Measurements from ENCODE around the gene DDX31.

DDX31 gene

GRCh38 chr9:132547436-132547835 lies 122.3 kb downstream of the DDX31 start:
- Mint-ChIP-seq H3K27ac (no peak overlapping the region), H3K9me3 (no peaks in the 10 kb centered on the region), H3K4me3 (no peak overlapping the region), H3K4me1 (peaks cover 7% of the 10 kb centered on the region), H3K27me3 (peaks cover 54% of the 10 kb centered on the region)
- ATAC-seq (no peak), DNase-seq (no peak)

- Mint-ChIP-seq H3K4me3 (no peak overlapping the region), H3K27me3 (peaks cover 54% of the 10 kb centered on the region), H3K9me3 (no peaks in the 10 kb centered on the region), H3K4me1 (peaks cover 7% of the 10 kb centered on the region), H3K27ac (no peak overlapping the region)
- DNase-seq (no peak), ATAC-seq (no peak)
Measured at GRCh38 chr9:132547052-132547431, 122.7 kb downstream of the DDX31 start.

GRCh38 chr9:132546148-132547051 lies 123.4 kb downstream of the DDX31 start:
- H3K27ac Mint-ChIP-seq, result no peak overlapping the region
- peaks cover 7% of the 10 kb centered on the region for H3K4me1 Mint-ChIP-seq
- H3K9me3 Mint-ChIP-seq, result no peaks in the 10 kb centered on the region
- peaks cover 50% of the 10 kb centered on the region for H3K27me3 Mint-ChIP-seq
- DNase-seq, result no peak
- ATAC-seq, result no peak
- H3K4me3 Mint-ChIP-seq, result peak overlapping the region; percentile 5 to 42

- Mint-ChIP-seq H3K27me3 (peaks cover 42% of the 10 kb centered on the region), H3K4me3 (no peak overlapping the region), H3K27ac (no peak overlapping the region), H3K9me3 (no peaks in the 10 kb centered on the region), H3K4me1 (peaks cover 7% of the 10 kb centered on the region)
- ATAC-seq, result no peak
- DNase-seq, result no peak
Measured at GRCh38 chr9:132545578-132545977, 124.2 kb downstream of the DDX31 start.

- Mint-ChIP-seq H3K27me3 (peaks cover 40% of the 10 kb centered on the region), H3K4me1 (peaks cover 7% of the 10 kb centered on the region), H3K4me3 (no peak overlapping the region), H3K27ac (no peak overlapping the region), H3K9me3 (no peaks in the 10 kb centered on the region)
- DNase-seq (no peak), ATAC-seq (no peak)
Measured at GRCh38 chr9:132543960-132544359, 125.8 kb downstream of the DDX31 start.

- H3K27ac Mint-ChIP-seq, result peak overlapping the region in 1 of 2 donors; percentile 30
- ATAC-seq, result no peak
- H3K9me3 Mint-ChIP-seq, result no peaks in the 10 kb centered on the region
- DNase-seq, result no peak
- H3K4me3 Mint-ChIP-seq, result no peak overlapping the region
- peaks cover 40% of the 10 kb centered on the region for H3K27me3 Mint-ChIP-seq
- H3K4me1 Mint-ChIP-seq, result peaks cover 7% of the 10 kb centered on the region
Measured at GRCh38 chr9:132543251-132543650, 126.5 kb downstream of the DDX31 start.

Data from stimulated activated naive CD8-positive, alpha-beta T cell treated with anti-CD3 and anti-CD28 coated beads, Interleukin-15, amount 100 ng/mL, for 72 hours (primary cell).